ENCODE measurements around the gene MYLK2.

The MYLK2 gene

DNA sequence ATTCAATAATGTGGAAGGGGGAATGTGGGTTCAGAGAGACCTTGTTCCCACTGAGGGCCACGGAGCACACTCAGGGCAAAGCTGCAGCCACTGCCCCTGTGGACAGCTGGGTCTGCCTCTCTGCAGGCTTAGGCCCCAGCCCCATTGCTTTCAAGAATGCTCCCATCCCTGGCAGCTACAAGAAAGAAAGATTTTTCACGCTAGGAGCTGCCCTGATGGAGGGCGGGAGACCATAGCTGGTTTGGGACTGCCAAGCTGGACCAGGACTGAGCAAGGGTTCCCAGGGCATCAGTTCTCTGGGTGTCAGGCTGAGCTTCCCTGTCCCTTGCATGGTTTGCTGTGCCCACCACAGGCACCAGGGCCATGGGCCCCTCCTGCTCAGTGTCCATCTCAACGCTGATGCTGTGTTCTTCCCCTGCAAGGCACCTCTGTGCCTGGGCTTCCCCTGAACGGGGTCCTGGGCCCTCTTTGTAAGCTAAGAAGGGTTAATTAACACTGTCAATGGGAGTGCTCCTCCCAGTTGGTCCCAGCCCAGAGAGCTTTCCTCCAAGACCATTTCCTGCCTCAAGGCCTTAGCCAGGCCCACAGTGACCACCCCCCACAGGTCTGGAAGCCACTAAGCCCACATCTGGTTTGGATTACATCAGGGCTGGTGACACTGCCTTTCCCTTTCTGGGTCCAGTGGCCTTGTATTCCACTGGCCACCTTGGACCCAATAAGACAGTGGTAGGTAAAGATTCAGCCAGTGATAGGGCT, 17.9 kb downstream of the MYLK2 start:
- peak; percentile 24 for DNase-seq

DNA sequence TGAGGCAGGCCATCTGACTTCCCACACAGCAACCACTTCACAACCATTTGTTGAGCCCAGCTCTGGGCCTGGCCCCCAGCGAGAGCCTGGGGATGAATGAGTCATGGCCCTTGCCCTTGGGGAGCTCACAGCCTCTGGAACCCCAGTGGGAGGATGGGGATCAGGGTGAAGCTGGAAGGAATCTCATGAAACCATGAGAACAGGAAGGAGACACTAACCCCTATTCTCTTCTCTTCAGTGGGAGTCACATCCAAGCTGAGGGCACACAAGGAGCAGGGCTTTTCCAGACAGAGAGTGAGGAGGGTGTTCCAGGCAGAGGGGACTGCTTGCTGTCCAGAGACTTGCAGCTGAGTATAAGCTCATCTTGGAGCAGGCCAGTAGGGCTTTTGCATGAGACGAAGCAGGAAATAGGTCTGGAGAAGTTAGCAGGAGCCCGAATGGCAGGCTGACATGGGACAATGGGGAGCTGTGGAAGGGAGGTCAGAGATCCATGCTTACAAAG, 18.8 kb downstream of the MYLK2 start:
- DNase-seq: peak; percentile 15

DNA sequence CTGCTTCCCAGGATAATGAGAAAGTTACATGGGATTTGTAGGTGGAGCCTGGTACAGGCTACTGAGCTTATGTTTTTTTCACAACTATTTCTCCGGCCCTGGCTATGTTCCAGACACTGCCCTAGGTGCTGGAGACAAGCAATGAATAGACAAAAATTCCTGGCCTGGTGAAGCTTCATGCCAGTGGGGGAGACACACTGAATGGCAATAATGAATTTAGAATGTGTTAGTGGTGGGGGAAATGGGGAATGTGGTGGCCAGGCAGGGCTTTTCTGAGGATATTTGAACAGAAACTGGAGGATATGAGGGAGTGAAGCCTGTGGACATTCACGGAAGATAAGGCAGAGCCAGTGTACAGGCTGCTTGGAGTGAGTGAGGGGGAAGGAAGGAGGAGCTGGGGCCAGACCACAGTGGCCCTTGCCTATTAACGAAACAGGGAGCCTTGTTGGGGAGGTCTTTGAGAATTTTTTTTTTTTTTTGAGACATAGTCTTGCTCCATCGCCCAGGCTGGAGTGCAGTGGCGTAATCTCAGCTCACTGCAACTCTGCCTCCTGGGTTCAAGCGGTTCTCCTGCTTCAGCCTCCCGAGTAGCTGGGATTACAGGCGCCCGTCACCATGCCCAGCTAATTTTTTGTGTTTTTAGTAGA, 19.6 kb downstream of the MYLK2 start:
- peak; percentile 16 for DNase-seq

- no peak for DNase-seq
These were observed 20.8 kb downstream of the MYLK2 start for GRCh38 chr20:31839782-31840487.

DNA sequence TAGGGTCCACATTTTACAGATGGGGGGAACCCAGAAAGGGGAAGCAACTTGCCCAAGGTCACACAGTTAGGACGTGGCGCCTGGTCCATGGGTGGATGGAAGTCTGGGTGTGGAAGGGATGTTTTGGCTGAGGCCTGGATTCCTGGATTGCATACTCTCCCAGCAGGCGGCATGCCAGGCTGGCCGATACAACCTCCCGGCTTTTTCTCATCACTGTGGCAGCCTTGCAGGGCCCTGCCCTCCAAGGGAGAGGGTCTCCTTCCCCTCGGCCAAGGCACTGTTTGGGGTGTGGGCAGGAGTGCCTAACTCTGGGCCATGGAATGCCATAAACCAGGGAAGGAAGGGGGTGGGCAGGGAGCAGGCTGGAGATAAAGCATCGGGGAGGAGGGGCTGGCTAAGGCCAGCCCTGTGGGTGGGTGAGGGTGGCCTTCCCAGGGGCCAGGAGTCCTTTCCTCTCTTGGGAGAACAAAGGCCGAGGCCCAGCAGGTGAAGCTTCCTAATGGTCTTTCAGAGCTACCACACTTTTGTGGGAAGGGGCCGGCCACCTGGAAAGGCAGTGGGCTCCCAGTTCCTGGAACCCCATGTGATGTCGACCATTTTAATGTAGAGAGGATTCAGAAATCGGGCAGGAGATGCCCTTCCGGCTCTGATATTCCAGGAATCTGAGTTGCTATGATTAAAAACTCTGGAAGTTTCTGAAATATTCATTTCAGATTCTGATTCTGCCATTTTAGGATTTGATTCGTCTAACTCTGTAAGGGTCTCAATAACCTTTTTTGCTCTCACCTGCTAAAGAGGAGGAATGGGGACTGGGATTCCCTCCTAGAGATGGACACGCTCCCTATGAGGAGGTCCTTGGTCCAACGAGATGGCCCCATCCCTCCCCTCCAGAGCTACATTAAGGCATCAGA, 22.0 kb downstream of the MYLK2 start:
- DNase-seq: no peak

DNA sequence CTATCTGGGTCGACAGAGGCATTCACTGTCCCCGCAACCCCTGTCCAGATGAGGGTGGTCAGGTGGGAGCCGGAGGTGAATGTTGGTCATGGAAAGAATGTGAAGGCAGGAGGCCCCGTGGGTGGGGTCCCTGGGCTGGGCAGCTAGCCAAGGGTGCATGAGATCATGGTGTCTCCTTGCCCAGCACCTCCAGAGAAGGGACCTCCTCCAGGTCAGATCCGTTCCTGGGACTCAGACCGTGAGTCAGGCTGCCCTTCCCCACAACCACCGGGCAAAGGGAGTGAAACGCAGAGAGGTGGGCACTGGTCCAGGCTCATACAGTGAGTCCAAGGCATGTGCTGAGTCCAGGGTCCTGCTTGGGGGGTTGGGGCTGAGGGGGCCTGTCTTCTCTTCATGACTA, 22.8 kb downstream of the MYLK2 start:
- peak; percentile 27 for DNase-seq

- DNase-seq: peak; percentile 60
These were observed 23.5 kb downstream of the MYLK2 start for GRCh38 chr20:31842471-31843157.

DNA sequence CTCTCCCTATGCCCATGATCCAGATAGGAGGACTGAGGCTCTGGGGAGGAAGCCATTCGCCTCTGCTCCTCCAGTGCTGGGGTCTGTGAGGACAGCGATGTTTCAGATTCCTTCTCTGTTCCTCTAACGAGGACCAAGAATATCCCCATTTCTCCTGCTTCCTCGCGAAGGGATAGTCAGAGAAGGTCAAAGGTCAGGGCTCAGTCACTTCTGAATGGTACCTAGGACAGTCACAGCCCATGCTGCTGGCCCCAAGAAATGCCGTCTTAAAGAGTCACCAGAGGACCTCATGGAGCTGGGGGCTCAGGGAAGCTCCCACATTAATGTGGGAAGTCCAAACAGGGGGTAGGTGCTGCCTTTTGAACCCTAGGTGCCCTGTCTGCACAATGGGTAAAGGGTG, 24.1 kb downstream of the MYLK2 start:
- no peak for DNase-seq

- DNase-seq: no peak
These were observed 24.7 kb downstream of the MYLK2 start for GRCh38 chr20:31843881-31844280.

- DNase-seq: no peak
These were observed 25.7 kb downstream of the MYLK2 start for GRCh38 chr20:31844737-31845299.

- DNase-seq: no peak
These were observed 26.2 kb downstream of the MYLK2 start, which contains the start of gene FOXS1 for GRCh38 chr20:31845300-31845863. Gene FOXS1 (minus strand): TSS chr20:31845604. CDS start chr20:31845542, 62 bp downstream.

DNA sequence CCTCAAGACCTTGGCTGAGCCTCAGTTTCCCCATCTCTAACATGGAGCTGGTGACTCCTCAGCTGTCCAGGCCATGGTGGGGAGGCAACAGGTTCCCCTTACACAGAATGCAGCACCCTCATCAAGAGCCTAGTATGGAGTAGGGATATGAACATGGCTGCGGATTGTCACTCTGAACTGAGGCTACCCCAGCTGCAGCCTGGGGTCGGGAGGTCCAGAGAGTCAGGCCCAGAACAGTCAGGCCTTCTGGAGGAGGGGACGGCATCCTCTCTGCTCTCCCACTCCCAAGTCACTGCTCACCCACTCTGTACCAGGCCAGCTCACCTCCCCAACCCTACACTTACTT, 27.6 kb downstream of the MYLK2 start:
- DNase-seq: no peak

- DNase-seq: no peak
These were observed 29.2 kb downstream of the MYLK2 start for GRCh38 chr20:31848088-31848999.

- peak; percentile 96 for DNase-seq
These were observed 30.3 kb downstream of the MYLK2 start for GRCh38 chr20:31849306-31849930.

- DNase-seq: peak; percentile 17
These were observed 32.2 kb downstream of the MYLK2 start for GRCh38 chr20:31851240-31851955.

- DNase-seq: no peak
These were observed 34.3 kb downstream of the MYLK2 start for GRCh38 chr20:31853481-31853880.

DNA sequence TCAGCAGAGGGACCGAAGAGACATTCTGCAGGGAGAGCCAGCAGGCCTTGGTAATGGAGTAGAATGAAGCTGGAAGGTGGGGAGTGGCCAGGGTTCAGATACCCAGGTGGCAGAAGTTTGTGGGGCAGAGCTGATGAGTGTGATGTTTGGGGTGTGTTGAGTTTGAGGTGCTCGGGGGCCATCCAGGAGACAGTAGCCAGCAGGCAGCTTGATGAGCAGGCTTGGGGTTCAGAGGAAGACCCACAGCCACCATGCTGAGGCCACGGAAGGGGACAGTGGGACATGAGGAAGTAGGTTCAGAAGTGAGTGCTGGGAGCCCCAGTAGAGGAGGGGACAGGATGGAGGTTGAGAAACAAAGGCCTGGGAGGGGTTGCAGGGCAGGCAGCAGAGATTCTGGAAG, 37.4 kb downstream of the MYLK2 start:
- DNase-seq: no peak

DNA sequence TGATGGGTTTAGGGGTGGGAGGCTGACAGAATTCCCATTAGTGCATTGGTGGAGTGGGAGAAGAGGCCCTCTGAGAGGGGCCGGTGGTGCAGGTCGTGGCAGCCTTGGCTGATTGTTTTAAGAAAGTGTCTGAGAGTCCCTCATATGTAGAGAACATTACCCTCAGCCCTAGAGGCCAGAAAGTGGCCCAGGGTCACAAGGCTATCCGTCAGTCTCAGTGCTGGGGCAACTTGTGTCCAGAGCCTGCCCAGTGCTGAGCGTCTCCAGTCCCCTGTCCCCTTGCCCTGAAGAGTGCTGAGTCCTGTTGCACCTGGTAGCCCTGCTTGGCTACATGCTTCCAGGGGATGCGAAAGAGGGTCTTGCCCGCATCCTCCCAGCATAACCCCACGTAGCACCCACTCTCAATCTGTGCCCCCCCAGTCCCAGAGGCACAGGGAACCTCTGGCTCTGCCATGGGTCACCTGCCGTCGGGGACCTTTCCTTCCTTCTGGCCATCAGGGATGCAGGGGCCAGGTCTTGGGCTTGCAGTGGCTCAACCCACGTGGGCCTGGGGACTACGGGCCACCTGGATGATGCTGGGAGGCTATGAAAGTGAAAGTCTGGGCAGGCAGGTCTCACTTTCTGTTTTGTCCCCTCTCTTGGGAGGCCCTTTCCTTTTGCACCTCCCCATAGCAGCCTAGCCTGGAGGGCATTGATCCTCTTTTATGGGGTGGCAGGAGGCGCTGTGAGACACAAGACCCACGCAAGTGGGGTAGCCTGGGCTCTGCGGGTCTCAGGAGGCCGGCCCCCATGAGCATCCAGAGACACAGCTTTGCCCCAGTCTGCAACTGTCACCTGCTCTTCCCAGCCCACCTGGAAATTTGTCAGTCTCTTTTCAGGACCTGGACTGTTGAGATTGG, 39.0 kb downstream of the MYLK2 start:
- DNase-seq: no peak
